Naive thymus-derived CD8-positive, alpha-beta T cell (primary cell): Measurements from ENCODE around the gene PYGO1. TPM values are rescaled to one million over a fixed set of nuclear protein-coding genes. Genes with fewer than 3 reads are reported as not detected.

Experiments
- ATAC-seq, 2 donors: fragments of 150-1000 bp; cut with Tn5 transposase in 1 of 2; sonication (Bioruptor Pico), chemical (Tn5 transposase) in 1 of 2; 1 replicate in 1 of 2; 2 replicates in 1 of 2; pipeline ENCODE4 v1.10.0; 2021; ENCODE audit warnings: mild to moderate bottlenecking in 2 of 2, moderate library complexity in 2 of 2
- POLR2A ChIA-PET: fragments of 350-600 bp; sonication (Branson Sonifier 250); formaldehyde crosslinking; loops from one replicate; lab custom pipeline; 2021; ENCODE audit warnings: antibody characterized with exemption; lab: Charles Lee
- DNase-seq, 10 donors: peaks; one replicate each; pipeline versions ENCODE4 v3.0.0 to v3.0.0-alpha.2; 2020 to 2022
- H3K27ac Mint-ChIP-seq, 10 donors: one replicate each; pipeline ENCODE4 v1.8.0; 2020 to 2022; ENCODE audit warnings: mild to moderate bottlenecking in 10 of 10, mixed read lengths in 10 of 10, moderate library complexity in 4 of 10, inconsistent platforms in 1 of 10
- H3K27me3 Mint-ChIP-seq, 5 donors: one replicate each; pipeline ENCODE4 v1.8.0; 2021 to 2022; ENCODE audit warnings: mixed read lengths in 5 of 5
- H3K36me3 Mint-ChIP-seq, 3 donors: one replicate each; pipeline ENCODE4 v1.8.0; 2020 to 2022; ENCODE audit warnings: mixed read lengths in 3 of 3, mild to moderate bottlenecking in 2 of 3, inconsistent platforms in 1 of 3
- H3K4me1 Mint-ChIP-seq, 4 donors: one replicate each; pipeline ENCODE4 v1.8.0; 2021 to 2022; ENCODE audit warnings: mixed read lengths in 4 of 4
- H3K4me3 Mint-ChIP-seq, 10 donors: one replicate each; pipeline ENCODE4 v1.8.0; 2020 to 2022; ENCODE audit warnings: mild to moderate bottlenecking in 10 of 10, mixed read lengths in 10 of 10, moderate library complexity in 6 of 10, inconsistent platforms in 1 of 10
- H3K9me3 Mint-ChIP-seq, 9 donors: one replicate each; pipeline ENCODE4 v1.8.0; 2020 to 2022; ENCODE audit warnings: mixed read lengths in 9 of 9, mild to moderate bottlenecking in 3 of 9, inconsistent platforms in 1 of 9, moderate library complexity in 1 of 9
- polyA plus RNA-seq, 3 donors: library from polyadenylated mRNA; unstranded; fragments of 300-500 nt; fragmentation: Illumina TruSeq; gene quantifications; one replicate each; pipeline ENCODE4 v1.2.3, GENCODE V29; 2021
- total RNA-seq, 8 experiments: library from RNA in 2 of 8; stranded (reverse) in 2 of 8; gene quantifications; one replicate each; pipeline ENCODE4 v1.2.3 and lab custom pipeline; 2021 to 2026

The PYGO1 gene
- total and polyA plus RNA-seq, 5 experiments from 2014 or later: not detected

DNA sequence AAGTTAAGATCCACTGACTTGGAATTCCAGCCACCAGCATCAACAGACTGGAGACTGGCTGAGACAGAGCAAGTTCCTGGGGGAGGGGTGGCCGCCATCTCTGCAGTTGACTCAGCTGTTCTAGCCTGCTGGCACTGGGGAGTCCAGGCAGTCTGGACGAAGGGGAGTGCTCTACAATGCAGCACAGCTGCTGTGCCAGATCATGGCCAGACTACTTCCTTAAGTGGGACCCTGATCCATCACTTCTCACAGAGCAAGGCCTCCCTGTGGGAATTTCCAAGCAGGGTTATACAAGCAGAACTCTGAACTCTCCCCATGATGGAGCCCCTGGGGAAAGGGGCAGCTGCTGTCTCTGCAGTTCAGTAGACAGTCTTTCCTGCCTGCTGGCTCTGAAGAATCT, 35.2 kb downstream of the PYGO1 start:
- Mint-ChIP-seq H3K4me1 (no peaks in the 10 kb centered on the region), H3K4me3 (no peak overlapping the region), H3K36me3 (peaks cover 5 to 19% (median 10%) of the 10 kb centered on the region in 3 donors), H3K27ac (no peak overlapping the region), H3K27me3 (peaks cover 14 to 28% (median 16%) of the 10 kb centered on the region in 5 donors), H3K9me3 (peaks cover 9 to 49% (median 33%) of the 10 kb centered on the region in 9 donors)
- POLR2A ChIA-PET: no interaction called here
- DNase-seq: no peak
- no peak for ATAC-seq

DNA sequence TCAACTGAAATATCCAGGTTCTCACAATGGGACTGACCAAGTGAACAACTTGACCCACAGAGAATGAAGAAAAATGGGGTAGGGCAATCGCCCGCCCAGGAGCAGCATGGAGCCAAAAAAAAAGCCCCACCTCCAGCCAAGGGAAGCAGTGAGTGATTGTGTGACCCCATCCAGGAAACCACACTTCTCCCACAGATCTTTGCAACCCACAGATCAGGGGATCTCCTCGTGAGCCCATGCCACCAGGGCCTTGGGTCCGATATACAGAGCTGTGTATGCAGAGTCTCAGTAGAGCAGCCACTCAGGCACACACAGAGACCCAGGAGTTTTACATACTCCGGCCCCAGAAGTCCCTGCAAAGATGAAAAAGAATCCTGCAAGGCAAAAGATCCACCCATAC, 35.7 kb downstream of the PYGO1 start:
- H3K4me3 Mint-ChIP-seq: no peak overlapping the region
- peaks cover 9 to 44% (median 33%) of the 10 kb centered on the region in 9 donors for H3K9me3 Mint-ChIP-seq
- DNase-seq (no peak), ATAC-seq (no peak)
- no peak overlapping the region for H3K27ac Mint-ChIP-seq
- H3K36me3 Mint-ChIP-seq: peaks cover 5 to 19% (median 10%) of the 10 kb centered on the region in 3 donors
- no peaks in the 10 kb centered on the region for H3K4me1 Mint-ChIP-seq
- H3K27me3 Mint-ChIP-seq: peaks cover 14 to 28% (median 16%) of the 10 kb centered on the region in 5 donors
- POLR2A ChIA-PET: interaction anchor here (0.6 kb wide), 1 partner anchor 78 kb away, joined by 3 read pairs; no protein-coding TSS in a partner anchor

DNA sequence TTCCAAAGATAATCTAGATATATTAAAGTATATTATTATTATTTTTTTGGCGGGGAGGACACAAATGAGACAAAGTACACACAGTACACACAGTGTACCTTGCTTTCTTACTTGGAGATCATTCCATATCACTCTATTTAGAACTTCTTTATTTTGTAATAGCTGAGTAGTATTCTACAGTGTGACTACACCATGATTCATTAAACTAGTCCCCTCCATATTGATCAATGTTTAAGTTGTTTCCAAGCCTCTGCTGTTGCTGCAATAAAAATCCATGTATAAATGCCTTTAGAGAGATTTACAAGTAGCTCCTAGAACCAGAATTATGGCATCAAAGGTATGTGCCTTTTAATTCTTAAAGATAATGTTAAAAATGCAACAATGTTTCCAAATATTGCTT, 38.8 kb downstream of the PYGO1 start:
- peaks cover 0 to 14% (median 4%) of the 10 kb centered on the region in 9 donors for H3K9me3 Mint-ChIP-seq
- H3K27ac Mint-ChIP-seq: no peak overlapping the region

DNA sequence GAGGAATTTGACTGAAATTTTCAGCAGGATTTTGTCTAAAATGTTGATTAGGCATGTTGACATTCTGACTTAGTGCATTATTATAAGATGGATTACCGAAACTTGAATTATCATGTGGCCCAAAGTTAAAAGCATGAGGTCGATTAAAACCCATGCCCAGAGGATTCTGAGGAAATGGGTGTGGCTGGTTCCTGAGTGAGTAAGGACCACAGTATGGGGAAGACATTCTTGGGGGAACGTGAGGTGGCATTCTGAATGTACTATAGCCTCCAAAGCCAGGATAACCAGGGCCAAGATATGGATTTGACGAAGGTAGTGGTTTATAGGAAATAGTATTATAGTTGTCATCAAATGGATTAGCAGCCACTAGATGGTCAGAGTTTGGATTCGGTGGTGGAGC, 41.4 kb downstream of the PYGO1 start:
- Mint-ChIP-seq H3K4me1 (no peaks in the 10 kb centered on the region), H3K9me3 (peaks cover 0 to under 1% (median 0%) of the 10 kb centered on the region in 9 donors), H3K36me3 (no peaks in the 10 kb centered on the region), H3K4me3 (no peak overlapping the region), H3K27ac (no peak overlapping the region), H3K27me3 (peaks cover 10 to 40% (median 17%) of the 10 kb centered on the region in 5 donors)
- ATAC-seq (no peak), DNase-seq (no peak)
- POLR2A ChIA-PET: no interaction called here

More for the DNA sequence above, 38.8 kb downstream of the PYGO1 start:
- Mint-ChIP-seq H3K4me1 (no peaks in the 10 kb centered on the region), H3K27me3 (peaks cover 10 to 32% (median 14%) of the 10 kb centered on the region in 5 donors), H3K36me3 (peaks cover 0 to 1% (median 0%) of the 10 kb centered on the region in 3 donors), H3K4me3 (no peak overlapping the region)
- DNase-seq (no peak), ATAC-seq (no peak)
- POLR2A ChIA-PET: no interaction called here

DNA sequence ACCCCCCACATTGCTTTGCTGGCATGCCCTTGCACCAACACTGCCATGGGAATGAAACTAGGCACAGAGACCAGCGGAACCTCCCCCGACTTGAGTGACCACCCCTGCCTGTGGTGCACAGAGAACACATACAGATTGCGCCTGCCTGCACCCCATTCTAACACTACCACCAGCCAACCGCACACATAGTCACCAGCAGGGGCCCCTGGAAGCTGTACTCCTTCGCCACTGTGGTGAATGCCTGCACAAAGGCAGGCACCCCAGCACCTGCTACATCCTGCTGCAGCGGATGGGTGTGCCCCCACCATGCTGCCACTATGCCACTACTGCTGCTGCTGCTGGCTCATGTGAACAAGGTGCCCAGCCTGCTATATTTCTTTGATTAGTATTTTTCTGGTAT, 52.7 kb downstream of the PYGO1 start:
- Mint-ChIP-seq H3K27ac (no peak overlapping the region), H3K4me3 (no peak overlapping the region)

DNA sequence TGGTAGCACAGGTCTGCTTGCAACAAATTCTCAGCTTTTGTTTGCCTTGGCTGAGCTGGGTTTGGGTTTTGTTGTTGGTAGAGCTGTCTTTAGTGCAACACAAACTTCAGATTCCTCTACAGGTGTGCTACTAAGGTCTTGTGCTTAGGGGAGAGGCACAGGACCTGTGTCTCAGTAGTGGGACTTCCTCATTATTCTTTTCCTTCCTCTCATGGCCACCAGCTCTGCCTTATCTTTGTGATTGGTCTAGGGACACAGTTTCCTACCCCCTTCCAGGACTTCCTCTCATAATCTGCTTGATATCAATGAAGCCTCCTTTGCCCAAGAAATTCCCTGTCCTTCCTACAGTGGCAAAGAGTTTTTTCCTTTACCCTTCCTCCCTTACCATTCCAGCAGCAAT, 55.2 kb downstream of the PYGO1 start:
- no peaks in the 10 kb centered on the region for H3K36me3 Mint-ChIP-seq
- ATAC-seq (no peak), DNase-seq (no peak)
- POLR2A ChIA-PET: no interaction called here
- peak overlapping the region in 1 of 10 donors; percentile 12 for H3K27ac Mint-ChIP-seq
- peaks cover 0 to 8% (median 4%) of the 10 kb centered on the region in 5 donors for H3K27me3 Mint-ChIP-seq
- no peaks in the 10 kb centered on the region for H3K9me3 Mint-ChIP-seq
- no peak overlapping the region for H3K4me3 Mint-ChIP-seq
- peaks cover 0 to 5% (median 2%) of the 10 kb centered on the region in 4 donors for H3K4me1 Mint-ChIP-seq

More for the DNA sequence above, 52.7 kb downstream of the PYGO1 start:
- DNase-seq: peak in 2 of 10 donors; percentile 4 to 11
- POLR2A ChIA-PET: no interaction called here
- H3K9me3 Mint-ChIP-seq: no peaks in the 10 kb centered on the region
- H3K4me1 Mint-ChIP-seq: peaks cover 0 to 5% (median 2%) of the 10 kb centered on the region in 4 donors
- peak; percentile 39 to 45 for ATAC-seq
- peaks cover 0 to 22% (median 7%) of the 10 kb centered on the region in 5 donors for H3K27me3 Mint-ChIP-seq
- no peaks in the 10 kb centered on the region for H3K36me3 Mint-ChIP-seq

DNA sequence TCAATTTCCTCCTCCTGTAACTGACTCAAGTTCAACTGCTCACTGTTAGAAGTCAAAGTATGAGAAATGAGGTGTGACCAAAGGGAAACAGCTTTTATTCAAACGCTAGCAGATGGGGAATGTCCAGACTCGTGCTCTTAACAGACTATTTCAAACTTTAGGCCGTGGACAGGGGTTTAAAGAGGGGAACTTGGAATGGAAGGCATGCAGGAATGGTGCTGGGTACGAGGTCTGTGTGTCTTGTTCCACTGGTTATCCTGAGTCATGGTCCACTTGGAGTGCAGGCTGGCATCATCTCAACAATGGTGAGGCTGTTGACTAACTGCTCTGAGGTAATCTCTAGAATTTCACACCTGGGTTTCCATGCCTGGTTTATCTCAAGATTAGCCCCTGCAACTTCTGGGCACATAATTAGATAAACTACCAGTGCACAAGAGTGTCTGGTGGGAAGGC, 57.3 kb downstream of the PYGO1 start:
- DNase-seq: no peak
- H3K9me3 Mint-ChIP-seq: peaks cover 0 to 7% (median 0%) of the 10 kb centered on the region in 9 donors
- POLR2A ChIA-PET: no interaction called here
- no peak for ATAC-seq
- H3K4me1 Mint-ChIP-seq: peaks cover 0 to 5% (median 2%) of the 10 kb centered on the region in 4 donors
- no peak overlapping the region for H3K4me3 Mint-ChIP-seq
- H3K36me3 Mint-ChIP-seq: peaks cover 0 to 4% (median 3%) of the 10 kb centered on the region in 3 donors
- H3K27ac Mint-ChIP-seq: no peak overlapping the region
- peaks cover 0 to 13% (median 7%) of the 10 kb centered on the region in 5 donors for H3K27me3 Mint-ChIP-seq

DNA sequence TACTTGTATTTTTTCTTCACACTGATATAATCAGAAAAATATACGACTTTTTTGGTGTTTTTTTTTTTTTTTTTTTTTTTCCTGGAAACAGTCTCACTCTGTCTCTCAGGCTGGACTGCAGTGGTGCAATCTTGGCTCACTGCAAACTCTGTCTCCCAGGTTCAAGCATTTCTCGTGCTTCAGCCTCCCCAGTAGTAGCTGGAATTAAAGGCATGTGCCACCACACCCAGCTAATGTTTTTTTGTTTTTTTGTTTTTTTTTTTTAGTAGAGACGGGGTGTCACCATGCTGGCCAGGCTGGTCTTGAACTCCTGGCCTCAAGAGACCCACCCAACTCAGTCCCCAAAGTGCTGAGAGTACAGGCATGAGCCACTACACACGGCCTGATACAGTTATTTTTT, 59.3 kb downstream of the PYGO1 start:
- POLR2A ChIA-PET: no interaction called here
- no peak overlapping the region for H3K4me3 Mint-ChIP-seq
- no peak for ATAC-seq

DNA sequence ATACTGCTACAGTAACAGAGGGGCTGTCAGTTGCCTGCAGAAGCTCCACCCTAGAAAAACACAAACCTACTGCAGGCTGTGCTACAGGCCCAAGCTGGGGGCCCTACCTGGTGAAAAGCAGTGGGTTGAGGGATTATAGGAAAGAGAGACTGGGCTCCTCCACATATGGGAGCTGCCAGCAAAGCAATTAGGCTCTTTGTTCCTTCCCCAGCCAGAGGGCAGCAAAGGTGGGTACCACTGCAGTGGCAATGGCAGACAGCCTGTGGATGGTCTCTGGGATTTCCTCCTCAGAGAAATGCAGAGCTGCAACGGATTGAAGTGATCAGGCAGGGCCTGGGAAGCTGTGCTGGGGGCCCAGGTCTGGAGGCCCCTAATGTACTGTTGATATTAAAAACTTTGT, 61.0 kb downstream of the PYGO1 start:
- no peak overlapping the region for H3K27ac Mint-ChIP-seq
- H3K4me3 Mint-ChIP-seq: no peak overlapping the region
- H3K4me1 Mint-ChIP-seq: no peaks in the 10 kb centered on the region
- POLR2A ChIA-PET: no interaction called here
- DNase-seq (no peak), ATAC-seq (no peak)
- peaks cover 12 to 36% (median 33%) of the 10 kb centered on the region in 5 donors for H3K27me3 Mint-ChIP-seq
- H3K36me3 Mint-ChIP-seq: peaks cover 0 to 14% (median 5%) of the 10 kb centered on the region in 3 donors
- H3K9me3 Mint-ChIP-seq: peaks cover 0 to 10% (median 0%) of the 10 kb centered on the region in 9 donors

More for the DNA sequence above, 59.3 kb downstream of the PYGO1 start:
- Mint-ChIP-seq H3K4me1 (peaks cover 0 to 2% (median 0%) of the 10 kb centered on the region in 4 donors), H3K9me3 (peaks cover 0 to 10% (median 0%) of the 10 kb centered on the region in 9 donors), H3K27me3 (peaks cover 9 to 29% (median 20%) of the 10 kb centered on the region in 5 donors), H3K36me3 (peaks cover 0 to 14% (median 5%) of the 10 kb centered on the region in 3 donors), H3K27ac (no peak overlapping the region)
- DNase-seq: no peak

DNA sequence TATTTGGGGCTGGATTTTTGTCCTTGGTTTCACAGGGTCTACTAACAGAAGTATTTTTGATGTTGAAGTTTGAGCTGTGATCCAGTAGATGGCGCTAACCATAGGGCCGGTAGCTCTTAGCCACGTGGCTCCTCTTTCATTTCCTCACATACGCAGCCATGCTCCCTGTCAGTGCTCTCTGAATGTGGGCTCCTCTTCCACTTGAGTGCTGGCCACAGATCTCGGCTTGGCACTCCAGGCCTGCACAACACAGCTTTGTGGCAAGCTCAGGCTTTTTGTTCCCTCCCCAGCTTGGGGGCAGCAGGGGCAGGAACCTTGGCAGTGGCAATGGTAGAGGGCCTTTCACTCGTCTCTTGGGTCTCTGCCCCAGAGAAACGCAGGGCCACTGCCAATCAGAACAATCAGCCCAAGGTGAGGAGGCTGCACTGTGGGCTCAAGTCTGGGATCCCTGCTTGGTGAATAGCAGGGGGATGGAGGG, 61.5 kb downstream of the PYGO1 start:
- Mint-ChIP-seq H3K9me3 (peaks cover 0 to 10% (median 0%) of the 10 kb centered on the region in 9 donors), H3K4me1 (no peaks in the 10 kb centered on the region), H3K27me3 (peaks cover 12 to 36% (median 34%) of the 10 kb centered on the region in 5 donors), H3K36me3 (peaks cover 0 to 14% (median 5%) of the 10 kb centered on the region in 3 donors), H3K27ac (no peak overlapping the region), H3K4me3 (no peak overlapping the region)
- ATAC-seq (peak in 1 of 2 donors; percentile 39), DNase-seq (peak in 3 of 10 donors; percentile 4 to 11 (median 9))
- POLR2A ChIA-PET: no interaction called here

DNA sequence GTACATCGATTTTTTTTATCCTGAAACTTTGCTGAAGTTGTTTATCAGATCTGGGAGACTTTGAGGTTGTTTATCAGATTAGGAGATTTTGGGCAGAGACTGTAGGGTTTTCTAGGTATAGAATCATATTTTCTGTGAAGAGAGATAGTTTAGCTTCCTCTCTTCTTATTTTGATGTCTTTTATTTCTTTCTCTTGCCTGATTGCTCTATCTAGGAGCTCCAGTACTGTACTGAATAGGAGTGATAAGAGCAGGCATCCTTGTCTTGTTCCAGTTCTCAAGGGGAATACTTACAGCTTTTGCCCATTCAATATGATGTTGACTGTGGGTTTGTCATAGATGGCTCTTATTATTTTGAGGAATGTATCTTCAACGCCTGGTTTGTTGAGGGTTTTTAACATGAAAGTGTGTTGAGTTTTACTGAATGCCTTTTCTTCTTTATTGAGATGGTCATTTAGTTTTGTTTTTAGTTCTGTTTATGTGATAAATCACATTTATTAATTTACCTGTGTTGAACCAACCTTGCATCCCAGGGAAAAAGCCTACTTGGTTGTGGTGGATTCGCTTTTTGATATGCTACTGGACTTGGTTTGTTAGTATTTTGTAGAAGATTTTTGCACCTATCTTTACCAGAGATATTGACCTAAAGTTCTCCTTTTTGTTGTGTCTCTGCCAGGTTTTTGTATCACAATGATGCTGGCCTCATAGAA, 65.2 kb downstream of the PYGO1 start:
- ATAC-seq: no peak

DNA sequence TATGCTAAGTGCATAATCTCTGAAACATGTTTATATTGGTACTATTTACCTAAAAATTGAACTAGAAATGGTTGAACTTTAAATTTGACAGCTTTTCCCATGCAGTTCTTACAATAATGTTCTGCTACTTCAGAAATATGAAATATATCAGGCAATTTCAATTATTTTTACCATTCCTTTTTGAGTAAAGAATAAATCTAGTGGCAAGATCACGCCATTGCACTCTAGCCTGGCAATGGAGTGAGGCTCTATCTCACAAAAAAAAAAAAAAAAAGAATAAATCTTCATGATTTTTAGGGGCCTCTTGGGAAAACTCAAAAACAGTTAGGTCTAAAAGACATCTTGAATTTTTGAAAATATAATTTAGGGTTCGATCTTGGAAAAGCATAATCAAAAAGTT, 69.5 kb downstream of the PYGO1 start:
- Mint-ChIP-seq H3K27me3 (peaks cover 3 to 18% (median 15%) of the 10 kb centered on the region in 5 donors), H3K36me3 (no peaks in the 10 kb centered on the region), H3K4me3 (no peak overlapping the region), H3K9me3 (peaks cover 0 to 8% (median 0%) of the 10 kb centered on the region in 9 donors), H3K4me1 (no peaks in the 10 kb centered on the region), H3K27ac (no peak overlapping the region)
- DNase-seq (no peak), ATAC-seq (no peak)
- POLR2A ChIA-PET: no interaction called here

More for the DNA sequence above, 65.2 kb downstream of the PYGO1 start:
- DNase-seq: no peak
- Mint-ChIP-seq H3K4me3 (no peak overlapping the region), H3K36me3 (peaks cover 0 to 14% (median 5%) of the 10 kb centered on the region in 3 donors), H3K27ac (no peak overlapping the region), H3K27me3 (peaks cover 12 to 43% (median 36%) of the 10 kb centered on the region in 5 donors), H3K9me3 (peaks cover 0 to 14% (median 0%) of the 10 kb centered on the region in 9 donors), H3K4me1 (no peaks in the 10 kb centered on the region)
- POLR2A ChIA-PET: no interaction called here

DNA sequence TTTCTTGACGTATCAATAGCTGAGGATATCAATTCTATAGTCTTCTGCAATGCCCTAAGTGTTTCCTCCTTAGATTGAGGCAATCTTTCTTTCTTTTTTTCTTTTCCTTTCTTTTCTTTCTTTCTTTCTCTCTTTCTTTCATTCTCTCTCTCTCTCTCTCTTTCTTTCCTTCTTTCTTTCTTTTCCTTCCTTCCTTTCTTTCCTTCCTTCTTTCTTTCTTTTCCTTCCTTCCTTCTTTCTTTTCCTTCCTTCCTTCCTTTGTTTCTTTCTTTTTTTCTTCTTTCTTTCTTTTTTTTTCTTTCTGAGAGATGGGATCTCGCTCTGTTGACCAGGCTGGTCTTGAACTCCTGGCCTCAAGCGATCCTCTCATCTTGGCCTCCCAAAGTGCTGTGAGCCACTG, 70.1 kb downstream of the PYGO1 start:
- H3K27me3 Mint-ChIP-seq: peaks cover 0 to 15% (median 11%) of the 10 kb centered on the region in 5 donors
- ATAC-seq: no peak

More for the DNA sequence above, 70.1 kb downstream of the PYGO1 start:
- DNase-seq: no peak
- peaks cover 0 to 4% (median 0%) of the 10 kb centered on the region in 9 donors for H3K9me3 Mint-ChIP-seq
- H3K27ac Mint-ChIP-seq: no peak overlapping the region
- POLR2A ChIA-PET: no interaction called here
- no peaks in the 10 kb centered on the region for H3K4me1 Mint-ChIP-seq
- H3K4me3 Mint-ChIP-seq: no peak overlapping the region
- H3K36me3 Mint-ChIP-seq: no peaks in the 10 kb centered on the region
